H1 (cell line): ENCODE measurements around the gene DTWD2. TPM values are rescaled to one million over a fixed set of nuclear protein-coding genes. Genes with fewer than 3 reads are reported as not detected.

ENCODE experiments used
- CTCF ChIA-PET: fragments of 300-600 bp; sonication (Branson Sonifier 250); formaldehyde crosslinking; loops from one replicate; lab custom pipeline; 2021; ENCODE audit not compliant: partially characterized antibody; lab: Charles Lee
- POLR2A ChIA-PET: fragments of 300-600 bp; sonication (Branson Sonifier 250); formaldehyde crosslinking; loops from one replicate; lab custom pipeline; 2021; ENCODE audit warnings: inconsistent platforms; ENCODE audit not compliant: partially characterized antibody; lab: Charles Lee
- DNase-seq, 2 experiments: peaks; one replicate each; pipeline versions ENCODE4 v3.0.0 to v3.0.0-alpha.2; 2010 to 2022; ENCODE audit warnings: low spot score in 2 of 2, low read depth in 1 of 2, mixed read lengths in 1 of 2
- FAIRE-seq: peaks from 2 replicates; lab custom pipeline; 2011; peaks lifted over from hg19 to GRCh38; lab: Jason Lieb, UNC
- H2AFZ ChIP-seq: 2 replicates; pipeline ENCODE4 v1.8.1; 2012; ENCODE audit warnings: low read length, inconsistent platforms
- H2AK5ac ChIP-seq: 2 replicates; pipeline ENCODE4 v1.6.1; 2013; ENCODE audit warnings: low read depth, low read length
- H2BK120ac ChIP-seq: replicated peaks from 2 replicates; pipeline ENCODE3; 2013; ENCODE audit warnings: low read depth, low read length, inconsistent platforms
- H2BK12ac ChIP-seq: 2 replicates; pipeline ENCODE4 v1.6.1; 2013; ENCODE audit warnings: low read depth, low read length
- H2BK15ac ChIP-seq: 2 replicates; pipeline ENCODE4 v1.6.1; 2013; ENCODE audit warnings: low read length
- H2BK20ac ChIP-seq: 2 replicates; pipeline ENCODE4 v1.6.1; 2013; ENCODE audit warnings: low read length
- H2BK5ac ChIP-seq: 2 replicates; pipeline ENCODE4 v1.6.1; 2013; ENCODE audit warnings: low read depth, low read length
- H3K14ac ChIP-seq: 2 replicates; pipeline ENCODE4 v1.6.1; 2013; ENCODE audit warnings: inconsistent platforms; ENCODE audit not compliant: insufficient read length
- H3K18ac ChIP-seq: 2 replicates; pipeline ENCODE4 v1.6.1; 2013; ENCODE audit warnings: low read length; ENCODE audit errors: extremely low read depth
- H3K23ac ChIP-seq: 2 replicates; pipeline ENCODE4 v1.6.1; 2013; ENCODE audit warnings: inconsistent platforms; ENCODE audit not compliant: insufficient read length
- H3K23me2 ChIP-seq: 2 replicates; pipeline ENCODE4 v1.6.1; 2013; ENCODE audit warnings: low read depth, low read length
- H3K27ac ChIP-seq: 2 replicates; pipeline ENCODE4 v1.6.1; 2011; ENCODE audit warnings: low read depth, low read length, inconsistent platforms
- H3K27me3 ChIP-seq, 4 experiments: replicated peaks in 1 of 4; 1 replicate in 1 of 4; 2 replicates in 3 of 4; pipeline versions ENCODE4 v1.6.1 to v1.8.1; 2011 to 2013; ENCODE audit warnings: low read length in 3 of 4, mild to moderate bottlenecking in 3 of 4, inconsistent platforms in 2 of 4, mixed read lengths in 2 of 4, moderate library complexity in 1 of 4; ENCODE audit not compliant: control insufficient read depth in 3 of 4, insufficient read depth in 3 of 4; ENCODE audit errors: extremely low read depth in 1 of 4
- H3K36me3 ChIP-seq, 4 experiments: 2 replicates each; pipeline versions ENCODE4 v1.6.1 to v1.8.1; 2011 to 2013; ENCODE audit warnings: mild to moderate bottlenecking in 4 of 4, low read length in 3 of 4, moderate library complexity in 2 of 4, control low read depth in 1 of 4, inconsistent platforms in 1 of 4; ENCODE audit not compliant: insufficient read depth in 4 of 4, control insufficient read depth in 2 of 4
- H3K4ac ChIP-seq: replicated peaks from 2 replicates; pipeline ENCODE3; 2013; ENCODE audit warnings: low read length, low read depth, mixed read lengths, inconsistent platforms; ENCODE audit not compliant: insufficient read length
- H3K4me1 ChIP-seq, 4 experiments: replicated peaks in 1 of 4; 1 replicate in 1 of 4; 2 replicates in 3 of 4; pipeline versions ENCODE4 v1.6.1 to v1.8.1; 2011 to 2013; ENCODE audit warnings: low read length in 3 of 4, inconsistent platforms in 2 of 4, mixed read lengths in 1 of 4; ENCODE audit not compliant: insufficient read depth in 4 of 4, control insufficient read depth in 3 of 4
- H3K4me2 ChIP-seq, 2 experiments: 2 replicates each; pipeline versions ENCODE4 v1.6.1 to v1.8.1; 2011 to 2013; ENCODE audit warnings: low read depth in 2 of 2, low read length in 2 of 2, control low read depth in 1 of 2, inconsistent platforms in 1 of 2, mild to moderate bottlenecking in 1 of 2; ENCODE audit not compliant: insufficient read depth in 1 of 2
- H3K4me3 ChIP-seq, 4 experiments: fragments of 200-600, 300-600 bp in 1 of 4; sonication (generic), shearing (Covaris generic), sonication (Bioruptor Twin) in 1 of 4; 2 replicates each; pipeline versions ENCODE4 v1.5.1 to v1.8.1; 2011 to 2016; ENCODE audit warnings: low read length in 4 of 4, low read depth in 3 of 4, control low read depth in 2 of 4, inconsistent platforms in 2 of 4, mild to moderate bottlenecking in 2 of 4, mixed read lengths in 1 of 4, moderate library complexity in 1 of 4; ENCODE audit not compliant: insufficient read depth in 2 of 4; ENCODE audit errors: extremely low read depth in 1 of 4
- H3K56ac ChIP-seq: replicated peaks from 2 replicates; pipeline ENCODE3; 2013; ENCODE audit warnings: low read depth, mild to moderate bottlenecking, mixed read lengths, low read length, inconsistent platforms; ENCODE audit not compliant: insufficient read length
- H3K79me1 ChIP-seq: 2 replicates; pipeline ENCODE4 v1.6.1; 2013; ENCODE audit warnings: low read depth, low read length, control low read depth
- H3K79me2 ChIP-seq, 2 experiments: 2 replicates each; pipeline versions ENCODE4 v1.6.1 to v1.8.1; 2012 to 2013; ENCODE audit warnings: low read length in 2 of 2, mild to moderate bottlenecking in 2 of 2, inconsistent platforms in 1 of 2; ENCODE audit not compliant: insufficient read depth in 2 of 2, control insufficient read depth in 1 of 2
- H3K9ac ChIP-seq, 4 experiments: replicated peaks in 1 of 4; 1 replicate in 1 of 4; 2 replicates in 3 of 4; pipeline versions ENCODE4 v1.6.1 to v1.8.1; 2011 to 2013; ENCODE audit warnings: low read depth in 3 of 4, low read length in 3 of 4, control low read depth in 2 of 4, mild to moderate bottlenecking in 2 of 4, moderate library complexity in 2 of 4, inconsistent platforms in 1 of 4; ENCODE audit errors: extremely low read depth in 1 of 4
- H3K9me3 ChIP-seq, 2 experiments: 2 replicates each; pipeline versions ENCODE4 v1.6.1 to v1.8.1; 2012 to 2013; ENCODE audit warnings: mild to moderate bottlenecking in 2 of 2, moderate library complexity in 2 of 2, control low read depth in 1 of 2, inconsistent platforms in 1 of 2, low read depth in 1 of 2, low read length in 1 of 2, mixed read lengths in 1 of 2; ENCODE audit not compliant: insufficient read depth in 2 of 2
- H4K20me1 ChIP-seq, 2 experiments: replicated peaks in 1 of 2; 2 replicates each; pipeline versions ENCODE3 to v1.8.1; 2011 to 2013; ENCODE audit warnings: inconsistent platforms in 2 of 2, low read length in 2 of 2, mild to moderate bottlenecking in 1 of 2; ENCODE audit not compliant: insufficient read depth in 2 of 2, control insufficient read depth in 1 of 2
- H4K5ac ChIP-seq: 2 replicates; pipeline ENCODE4 v1.6.1; 2013; ENCODE audit warnings: low read length, low read depth, mixed read lengths, inconsistent platforms; ENCODE audit not compliant: insufficient read length
- H4K8ac ChIP-seq: 2 replicates; pipeline ENCODE4 v1.8.0; 2013; ENCODE audit warnings: mild to moderate bottlenecking, moderate library complexity, low read length, inconsistent platforms; ENCODE audit not compliant: insufficient read depth; ENCODE audit errors: extremely low read depth
- H4K91ac ChIP-seq: replicated peaks from 2 replicates; pipeline ENCODE3; 2013; ENCODE audit warnings: low read length, mixed read lengths, inconsistent platforms; ENCODE audit not compliant: insufficient read length
- NANOG ChIP-seq: IDR thresholded peaks from 2 replicates; pipeline ENCODE4 v1.6.1; 2011; ENCODE audit warnings: low read length, low read depth, mild to moderate bottlenecking, inconsistent platforms; ENCODE audit not compliant: insufficient read depth, poor library complexity, severe bottlenecking
- POLR2AphosphoS5 ChIP-seq: IDR thresholded peaks from 2 replicates; pipeline ENCODE4 v1.6.1; 2011; ENCODE audit warnings: low read depth, low read length
- RAD21 ChIP-seq, 2 experiments: IDR thresholded peaks in 1 of 2; conservative IDR thresholded peaks in 1 of 2; 2 replicates each; pipeline ENCODE4 v1.6.1; 2011; ENCODE audit warnings: low read depth in 2 of 2, low read length in 2 of 2, improper control_type of control experiment in 1 of 2, inconsistent platforms in 1 of 2, mild to moderate bottlenecking in 1 of 2, moderate library complexity in 1 of 2
- RNF2 ChIP-seq: fragments of 200-900, 300-1000 bp; sonication (generic); IDR thresholded peaks from 2 replicates; pipeline ENCODE4 v1.7.1; 2016; ENCODE audit warnings: borderline replicate concordance, low read depth, mild to moderate bottlenecking, antibody characterized with exemption, low read length; ENCODE audit not compliant: poor library complexity, severe bottlenecking; ENCODE audit errors: missing control alignments
- polyA plus RNA-seq, 7 experiments: library from polyadenylated mRNA; depleted of rRNA in 3 of 7; stranded (reverse) in 5 of 7; unstranded in 2 of 7; fragments of >200 nt in 5 of 7; fragments of 200-250 nt in 2 of 7; gene quantifications; 1 replicate in 5 of 7; 2 replicates in 1 of 7; 4 replicates in 1 of 7; pipeline versions ENCODE4 v1.2.1 to v1.2.3, GENCODE V29; 2011 to 2013; ENCODE audit warnings: missing spikeins in 2 of 7, mixed read lengths in 2 of 7
- total RNA-seq: library from RNA; stranded (reverse); fragmentation: NEBNext Ultra II Directional; extraction: Animal tissue kit (Norgen Biotek cat#: 25700); gene quantifications from 2 replicates; pipeline ENCODE4 v1.2.1, GENCODE V29; 2021
- TF ChIP-seq, protein P1 (sequence below): IDR thresholded peaks from 2 replicates; pipeline ENCODE4 v1.6.1; 2012; ENCODE audit warnings: inconsistent platforms
- TF ChIP-seq, protein P2 (sequence below): IDR thresholded peaks from 2 replicates; pipeline ENCODE4 v1.6.1; 2011; ENCODE audit warnings: low read length, improper control_type of control experiment

Gene DTWD2
- total and polyA plus RNA-seq, 2 of the 8 experiments (the other 6 are each of a cell fraction or from before 2014, with no cell fraction given): 4.3 to 17.1 TPM

DNA sequence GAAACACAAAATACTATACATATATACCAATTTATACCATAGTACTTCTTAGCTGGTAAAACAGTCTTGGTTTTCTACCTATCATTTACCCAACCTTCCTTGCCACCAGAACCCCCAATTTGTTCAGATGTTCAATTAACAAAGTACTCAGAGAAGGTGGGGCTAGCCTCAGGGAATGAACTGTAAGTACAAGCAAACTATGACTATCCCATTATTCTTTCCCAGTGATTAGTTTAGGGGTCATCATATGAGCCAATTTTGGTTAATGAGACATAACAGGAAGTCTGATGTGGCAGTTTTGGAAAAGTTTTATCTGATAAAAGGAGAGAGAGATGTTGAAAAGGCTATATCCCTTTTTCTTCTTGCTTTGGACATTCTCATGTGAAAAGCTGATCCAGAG lies 125.8 kb downstream of the DTWD2 start:
- Histone ChIP-seq H3K4me1 (no peaks in the 10 kb centered on the region), H2BK20ac (no peak overlapping the region), H3K79me2 (no peaks in the 10 kb centered on the region), H3K27ac (no peak overlapping the region), H3K27me3 (no peaks in the 10 kb centered on the region), H4K5ac (no peak overlapping the region), H3K4me2 (no peak overlapping the region), H3K4me3 (no peak overlapping the region), H2AFZ (no peak overlapping the region), H4K8ac (no peak overlapping the region), H3K36me3 (no peaks in the 10 kb centered on the region), H2BK12ac (no peak overlapping the region), H3K9me3 (no peaks in the 10 kb centered on the region), H3K9ac (no peak overlapping the region), H3K4ac (no peak overlapping the region), H4K91ac (no peak overlapping the region), H4K20me1 (peaks cover 0 to 3% of the 10 kb centered on the region in 2 experiments), H2BK15ac (no peak overlapping the region), H3K56ac (no peak overlapping the region), H3K23ac (no peak overlapping the region), H2BK5ac (no peak overlapping the region), H3K18ac (no peak overlapping the region), H3K14ac (no peak overlapping the region), H2BK120ac (no peak overlapping the region), H3K79me1 (no peaks in the 10 kb centered on the region), H3K23me2 (no peaks in the 10 kb centered on the region), H2AK5ac (no peak overlapping the region)
- TF ChIP-seq, protein P1, sequence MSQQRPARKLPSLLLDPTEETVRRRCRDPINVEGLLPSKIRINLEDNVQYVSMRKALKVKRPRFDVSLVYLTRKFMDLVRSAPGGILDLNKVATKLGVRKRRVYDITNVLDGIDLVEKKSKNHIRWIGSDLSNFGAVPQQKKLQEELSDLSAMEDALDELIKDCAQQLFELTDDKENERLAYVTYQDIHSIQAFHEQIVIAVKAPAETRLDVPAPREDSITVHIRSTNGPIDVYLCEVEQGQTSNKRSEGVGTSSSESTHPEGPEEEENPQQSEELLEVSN: no peak
- TF ChIP-seq, protein P2, sequence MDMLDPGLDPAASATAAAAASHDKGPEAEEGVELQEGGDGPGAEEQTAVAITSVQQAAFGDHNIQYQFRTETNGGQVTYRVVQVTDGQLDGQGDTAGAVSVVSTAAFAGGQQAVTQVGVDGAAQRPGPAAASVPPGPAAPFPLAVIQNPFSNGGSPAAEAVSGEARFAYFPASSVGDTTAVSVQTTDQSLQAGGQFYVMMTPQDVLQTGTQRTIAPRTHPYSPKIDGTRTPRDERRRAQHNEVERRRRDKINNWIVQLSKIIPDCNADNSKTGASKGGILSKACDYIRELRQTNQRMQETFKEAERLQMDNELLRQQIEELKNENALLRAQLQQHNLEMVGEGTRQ: no peak
- TF ChIP-seq RAD21 (IDR thresholded peaks at IDR 0.05 in 1 of 2, conservative IDR thresholded peaks at IDR 0.05 in 1 of 2; ENCODE audit: low read depth in 2 of 2, low read length in 2 of 2): no peak
- TF ChIP-seq RNF2: no peak
- TF ChIP-seq NANOG: no peak
- TF ChIP-seq POLR2AphosphoS5: no peak
- CTCF ChIA-PET: interaction anchor here (1.2 kb wide), 1 partner anchor 118 kb away, joined by 3 read pairs; no protein-coding TSS in a partner anchor
- POLR2A ChIA-PET: no interaction called here
- DNase-seq (no peak), FAIRE-seq (no peak)
